SJCRH30 (cell line): ENCODE measurements around the gene NME7. TPM values are rescaled to one million over a fixed set of nuclear protein-coding genes. Genes with fewer than 3 reads are reported as not detected.
"Not testable (repeated sequence)": the region's sequence is repeated elsewhere in the genome, so short reads cannot be mapped to it uniquely, and the experiment has no call there.

Source experiments
- DNase-seq, 2 experiments: peaks; one replicate each; pipeline ENCODE4 v3.0.0-alpha.2; 2015 to 2020
- H3K27ac ChIP-seq: fragments of 250-450 bp; sonication (Bioruptor Pico); 2 replicates; pipeline ENCODE4 v1.5.1; 2020; ENCODE audit warnings: mild to moderate bottlenecking, moderate library complexity
- H3K27me3 ChIP-seq: fragments of 250-450 bp; sonication (Bioruptor Pico); 2 replicates; pipeline ENCODE4 v1.5.1; 2020; ENCODE audit warnings: mild to moderate bottlenecking, moderate library complexity
- H3K36me3 ChIP-seq: fragments of 250-450 bp; sonication (Bioruptor Pico); 2 replicates; pipeline ENCODE4 v1.5.1; 2020; ENCODE audit warnings: mild to moderate bottlenecking, moderate library complexity
- H3K4me1 ChIP-seq: fragments of 250-450 bp; sonication (Bioruptor Pico); 2 replicates; pipeline ENCODE4 v1.5.1; 2020; ENCODE audit warnings: mild to moderate bottlenecking, moderate library complexity
- H3K4me3 ChIP-seq: fragments of 250-450 bp; sonication (Bioruptor Pico); 2 replicates; pipeline ENCODE4 v1.5.1; 2020; ENCODE audit warnings: mild to moderate bottlenecking, moderate library complexity
- H3K9me3 ChIP-seq: fragments of 250-450 bp; sonication (Bioruptor Pico); replicated peaks from 2 replicates; pipeline ENCODE4 v1.5.1; 2020; ENCODE audit warnings: mild to moderate bottlenecking, moderate library complexity
- total RNA-seq: library from RNA; depleted of rRNA; stranded (reverse); fragments of >200 nt; shearing (Covaris generic); gene quantifications from 2 replicates; pipeline ENCODE4 v1.2.3, GENCODE V29; 2014

Gene NME7
- total RNA-seq, 1 experiment from 2014 or later = 20.7 TPM

DNA sequence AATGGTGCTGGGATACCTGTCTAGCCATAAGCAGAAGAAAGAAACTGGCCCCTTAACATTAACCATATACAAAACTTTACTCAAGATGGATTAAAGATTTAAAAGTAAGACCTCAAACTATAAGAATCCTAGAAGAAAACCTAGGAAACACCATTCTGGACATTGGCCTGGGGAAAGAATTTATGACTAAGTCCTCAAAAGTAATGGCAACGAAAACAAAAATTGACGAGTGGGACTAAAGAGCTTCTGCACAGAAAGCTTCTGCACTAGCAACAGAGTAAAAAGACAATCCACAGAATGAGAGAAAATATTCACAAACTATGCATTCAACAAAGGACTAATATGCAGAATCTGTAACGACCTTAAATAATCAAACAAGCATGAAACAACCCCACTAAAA lies 66.7 kb downstream of the NME7 start:
- Histone ChIP-seq H3K27me3 (no peaks in the 10 kb centered on the region), H3K27ac (no peak overlapping the region), H3K9me3 (peaks cover under 1% of the 10 kb centered on the region; the same call in 1 of the 2 replicates), H3K36me3 (no peaks in the 10 kb centered on the region), H3K4me1 (no peaks in the 10 kb centered on the region), H3K4me3 (no peak overlapping the region)
- no peak for DNase-seq

DNA sequence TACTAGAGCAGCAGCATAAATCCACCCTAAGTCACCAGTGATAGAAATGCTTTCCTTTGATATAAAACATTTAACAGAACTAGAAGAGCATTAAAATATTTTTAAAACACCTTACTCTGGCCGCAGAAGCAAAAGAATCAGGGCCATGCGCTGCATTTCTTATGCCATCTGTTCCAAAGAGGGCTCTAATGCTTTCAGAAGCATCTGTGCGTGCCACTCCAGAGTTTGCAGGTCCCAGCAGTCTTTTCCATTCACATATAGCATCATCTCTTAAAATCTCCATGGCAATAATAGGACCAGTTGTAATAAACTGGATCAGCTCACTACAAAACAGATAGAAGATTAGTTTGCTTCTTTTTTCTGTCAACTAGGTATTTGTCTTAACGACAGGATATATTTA lies 69.2 kb downstream of the NME7 start:
- no peak overlapping the region for H3K27ac ChIP-seq
- no peaks in the 10 kb centered on the region for H3K36me3 ChIP-seq
- DNase-seq = peak; percentile 13 to 41
- no peaks in the 10 kb centered on the region for H3K9me3 ChIP-seq
- H3K27me3 ChIP-seq = no peaks in the 10 kb centered on the region
- no peaks in the 10 kb centered on the region for H3K4me1 ChIP-seq
- H3K4me3 ChIP-seq = no peak overlapping the region

DNA sequence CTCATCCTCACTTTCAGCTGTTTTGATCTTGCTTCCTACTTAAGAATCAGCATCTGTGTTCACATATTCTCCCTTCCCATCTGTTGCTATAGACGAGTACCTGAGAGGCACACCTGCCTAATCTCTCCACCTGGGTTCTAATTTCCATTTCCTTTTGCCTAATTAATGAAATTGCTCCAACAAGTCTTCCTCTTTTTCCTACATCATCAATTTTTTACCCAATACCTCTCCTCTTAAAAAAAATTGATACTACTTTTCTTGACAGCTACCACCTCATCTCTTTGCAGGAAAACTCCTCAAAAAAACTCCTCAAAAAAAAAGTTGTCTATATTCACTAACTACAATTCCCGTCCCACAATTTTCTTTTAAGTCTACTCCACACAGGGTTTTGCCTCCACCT lies 71.8 kb downstream of the NME7 start:
- no peaks in the 10 kb centered on the region for H3K27me3 ChIP-seq
- H3K4me3 ChIP-seq = no peak overlapping the region
- no peak for DNase-seq
- no peaks in the 10 kb centered on the region for H3K4me1 ChIP-seq
- no peaks in the 10 kb centered on the region for H3K9me3 ChIP-seq
- no peaks in the 10 kb centered on the region for H3K36me3 ChIP-seq
- no peak overlapping the region for H3K27ac ChIP-seq

DNA sequence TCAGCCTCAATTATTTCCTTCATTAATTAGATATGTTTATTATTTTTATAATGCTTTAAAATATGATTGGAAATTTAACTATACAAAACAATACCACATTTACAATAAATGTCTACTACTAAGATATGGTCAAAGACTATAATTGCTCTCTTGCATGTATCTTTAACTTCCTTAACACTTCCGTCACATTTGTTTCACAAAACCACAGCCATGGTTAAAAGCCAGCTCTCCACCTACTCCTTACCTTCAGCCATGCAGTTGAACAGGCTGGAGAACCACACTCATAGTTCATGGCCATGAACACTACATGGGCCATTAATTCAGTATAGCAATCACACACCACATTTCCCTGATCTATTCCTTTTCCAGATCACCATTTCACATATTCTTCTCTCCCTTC lies 72.2 kb downstream of the NME7 start:
- no peak overlapping the region for H3K4me3 ChIP-seq
- H3K4me1 ChIP-seq = no peaks in the 10 kb centered on the region
- no peaks in the 10 kb centered on the region for H3K36me3 ChIP-seq
- no peak overlapping the region for H3K27ac ChIP-seq
- H3K27me3 ChIP-seq = no peaks in the 10 kb centered on the region
- DNase-seq = no peak
- no peaks in the 10 kb centered on the region for H3K9me3 ChIP-seq

DNA sequence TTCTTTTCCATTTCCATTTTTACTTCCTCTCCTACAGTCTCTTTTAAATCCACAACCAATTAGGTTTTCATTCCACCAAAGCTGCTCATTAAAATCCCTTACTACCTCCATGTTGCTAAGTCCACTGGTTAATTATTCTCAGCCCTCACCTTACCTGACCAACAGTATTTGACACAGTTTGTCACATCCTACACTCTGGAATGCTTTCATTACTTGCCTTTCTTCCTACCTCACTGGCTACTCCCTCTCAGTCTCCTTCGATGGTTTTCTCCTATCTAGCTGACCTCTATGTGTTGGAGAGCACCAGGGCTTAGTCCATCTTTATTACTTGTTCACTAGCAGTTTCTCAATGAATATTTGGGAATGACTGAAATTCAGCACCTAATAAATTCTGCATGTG lies 78.6 kb downstream of the NME7 start:
- DNase-seq = no peak
- H3K4me1 ChIP-seq = peaks cover 17% of the 10 kb centered on the region
- H3K4me3 ChIP-seq = no peak overlapping the region
- H3K36me3 ChIP-seq = no peaks in the 10 kb centered on the region
- H3K9me3 ChIP-seq = no peaks in the 10 kb centered on the region
- H3K27me3 ChIP-seq = no peaks in the 10 kb centered on the region
- no peak overlapping the region for H3K27ac ChIP-seq

DNA sequence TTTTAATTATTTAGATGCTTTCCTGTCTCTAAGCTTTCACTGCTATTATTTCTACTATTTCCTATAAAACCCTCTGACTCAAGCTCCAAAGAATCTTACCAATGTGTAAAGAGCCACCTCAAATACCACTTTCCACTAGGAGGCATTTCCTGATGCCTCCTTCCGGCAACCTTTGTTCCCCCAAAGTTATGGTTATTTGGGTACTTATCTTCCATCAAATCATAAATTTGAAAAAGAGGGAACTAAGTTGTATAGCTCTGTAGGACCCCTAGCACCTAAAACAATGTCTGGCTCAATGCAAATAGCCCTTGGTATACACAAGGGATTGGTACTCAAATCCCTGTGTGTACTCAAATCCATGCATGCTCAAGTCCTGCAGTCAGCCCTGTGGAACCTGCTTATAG lies 79.6 kb downstream of the NME7 start:
- no peaks in the 10 kb centered on the region for H3K36me3 ChIP-seq
- DNase-seq = peak; percentile 7 to 24
- peak overlapping the region; percentile 49 for H3K27ac ChIP-seq

DNA sequence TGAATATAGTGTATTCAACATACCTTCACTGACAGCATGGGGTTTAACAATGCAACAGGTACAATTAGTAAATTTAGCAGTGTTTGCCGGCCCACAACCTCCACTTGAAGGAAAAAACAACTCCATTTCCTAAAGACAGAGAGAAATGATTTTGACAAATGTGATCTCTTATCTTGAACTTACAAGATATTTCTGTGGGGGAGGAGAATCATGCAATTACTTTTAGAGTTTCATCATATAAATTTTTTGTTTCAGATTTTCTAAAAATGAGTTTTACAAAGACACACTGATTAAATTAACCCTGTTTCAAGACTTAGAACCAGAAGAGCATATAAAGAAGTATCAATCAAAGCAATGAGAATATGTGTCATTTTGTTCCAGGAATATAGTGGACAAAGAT lies 80.3 kb downstream of the NME7 start:
- DNase-seq = no peak

More for the DNA sequence above, 79.6 kb downstream of the NME7 start:
- peaks cover 17% of the 10 kb centered on the region for H3K4me1 ChIP-seq
- no peaks in the 10 kb centered on the region for H3K27me3 ChIP-seq
- no peaks in the 10 kb centered on the region for H3K9me3 ChIP-seq
- H3K4me3 ChIP-seq = no peak overlapping the region

DNA sequence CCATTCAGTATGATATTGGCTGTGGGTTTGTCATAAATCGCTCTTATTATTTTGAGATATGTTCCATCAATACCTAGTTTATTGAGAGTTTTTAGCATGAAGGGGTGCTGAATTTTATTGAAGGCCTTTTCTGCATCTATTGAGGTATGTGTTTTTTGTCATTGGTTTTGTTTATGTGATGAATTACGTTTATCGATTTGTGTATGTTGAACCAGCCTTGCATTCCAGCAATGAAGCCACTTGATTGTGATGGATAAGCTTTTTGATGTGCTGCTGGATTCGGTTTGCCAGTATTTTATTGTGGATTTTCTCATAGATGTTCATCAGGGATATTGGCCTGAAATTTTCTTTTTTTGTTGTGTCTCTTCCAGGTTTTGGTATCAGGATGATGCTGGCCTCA lies 86.0 kb downstream of the NME7 start:
- H3K4me1 ChIP-seq, H3K36me3 ChIP-seq, H3K9me3 ChIP-seq, H3K27me3 ChIP-seq, DNase-seq, H3K4me3 ChIP-seq, H3K27ac ChIP-seq: not testable (repeated sequence)

More for the DNA sequence above, 80.3 kb downstream of the NME7 start:
- H3K27ac ChIP-seq = peak overlapping the region; percentile 49
- H3K4me3 ChIP-seq = no peak overlapping the region
- H3K4me1 ChIP-seq = peaks cover 17% of the 10 kb centered on the region
- H3K36me3 ChIP-seq = no peaks in the 10 kb centered on the region
- H3K27me3 ChIP-seq = no peaks in the 10 kb centered on the region
- no peaks in the 10 kb centered on the region; the same call in 1 of the 2 replicates for H3K9me3 ChIP-seq

DNA sequence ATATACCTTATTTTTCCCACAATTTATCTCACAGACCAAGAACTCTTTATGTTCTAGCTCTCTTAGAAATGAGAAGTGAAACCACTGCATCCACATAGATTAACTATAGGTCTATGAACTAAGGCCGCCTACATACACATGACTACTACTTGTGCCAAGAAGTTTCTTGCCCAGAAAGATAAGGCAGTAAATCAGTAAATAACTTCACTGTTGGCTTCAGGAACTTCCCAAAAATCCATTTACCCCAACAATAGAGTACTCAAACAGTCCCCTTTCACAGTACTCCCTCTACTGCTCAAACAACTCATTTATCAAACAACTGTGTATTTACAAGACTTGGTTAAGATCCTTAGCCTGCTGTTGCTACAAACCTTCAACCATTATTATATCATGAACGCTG lies 96.5 kb downstream of the NME7 start:
- Histone ChIP-seq H3K27ac (no peak overlapping the region), H3K36me3 (no peaks in the 10 kb centered on the region)
- DNase-seq = no peak

DNA sequence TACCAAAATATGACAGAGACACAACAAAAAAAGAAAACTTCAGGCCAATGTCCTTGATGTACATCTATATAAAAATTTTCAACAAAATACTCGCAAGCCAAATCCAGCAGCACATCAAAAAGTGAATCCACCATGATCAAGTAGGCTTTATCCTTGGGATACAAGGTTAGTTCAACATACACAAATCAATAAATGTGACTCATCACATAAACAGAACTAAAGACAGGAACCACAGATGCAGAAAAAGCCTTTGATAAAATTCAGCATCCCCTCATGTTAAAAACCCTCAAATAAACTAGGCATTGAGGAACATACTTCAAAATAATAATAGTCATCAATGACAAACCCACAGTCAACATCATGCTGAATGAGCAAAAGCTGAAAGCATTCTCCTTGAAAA lies 101.5 kb downstream of the NME7 start:
- DNase-seq = no peak
- no peaks in the 10 kb centered on the region for H3K4me1 ChIP-seq
- H3K4me3 ChIP-seq = no peak overlapping the region
- 0 out of 2 replicates have a peak, but pooled peaks cover 2% of the 10 kb centered on the region for H3K9me3 ChIP-seq
- no peak overlapping the region for H3K27ac ChIP-seq
- H3K36me3 ChIP-seq = no peaks in the 10 kb centered on the region
- no peaks in the 10 kb centered on the region for H3K27me3 ChIP-seq

More for the DNA sequence above, 96.5 kb downstream of the NME7 start:
- Histone ChIP-seq H3K4me1 (no peaks in the 10 kb centered on the region), H3K27me3 (no peaks in the 10 kb centered on the region), H3K4me3 (no peak overlapping the region), H3K9me3 (no peaks in the 10 kb centered on the region)

DNA sequence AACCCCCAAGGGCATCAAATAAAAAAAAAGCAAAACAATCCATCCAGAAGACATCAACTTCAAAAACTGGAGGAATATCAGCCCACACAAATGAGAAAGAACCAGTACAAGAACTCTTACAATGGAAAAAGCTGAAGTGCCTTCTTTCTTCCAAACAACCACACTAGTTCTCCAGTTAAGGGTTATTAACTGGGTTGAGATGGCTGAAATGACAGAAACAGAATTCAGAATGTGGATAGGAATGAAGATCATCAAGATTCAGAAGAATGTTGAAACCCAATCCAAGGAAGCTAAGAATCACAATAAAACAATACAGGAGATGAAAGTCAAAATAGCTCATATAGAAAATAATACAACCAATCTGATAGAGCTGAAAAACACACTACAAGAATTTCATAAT lies 104.5 kb downstream of the NME7 start:
- Histone ChIP-seq H3K4me3 (no peak overlapping the region), H3K9me3 (0 out of 2 replicates have a peak, but pooled peaks cover 2% of the 10 kb centered on the region), H3K27ac (no peak overlapping the region), H3K36me3 (no peaks in the 10 kb centered on the region), H3K27me3 (no peaks in the 10 kb centered on the region), H3K4me1 (no peaks in the 10 kb centered on the region)
- DNase-seq = no peak

DNA sequence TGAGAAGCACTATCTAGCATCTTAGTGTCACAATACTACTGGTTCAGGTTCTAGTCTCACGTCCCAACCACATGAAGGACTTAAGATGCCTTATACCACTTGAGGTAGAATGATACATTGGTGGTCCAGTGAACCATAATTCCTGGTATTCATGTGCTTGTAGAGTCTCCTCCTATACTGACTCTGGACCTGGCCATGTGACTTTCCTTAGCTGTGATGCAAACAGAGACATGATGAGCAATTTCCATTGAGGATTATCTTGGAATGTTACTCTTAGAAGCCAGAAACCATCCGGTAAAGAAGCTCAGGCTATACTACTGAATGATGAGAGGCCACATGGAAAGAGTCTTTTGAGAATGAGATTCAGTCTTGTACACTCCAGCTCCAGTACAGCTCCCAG lies 105.7 kb downstream of the NME7 start:
- Histone ChIP-seq H3K4me3 (no peak overlapping the region), H3K27me3 (no peaks in the 10 kb centered on the region), H3K27ac (no peak overlapping the region), H3K9me3 (0 out of 2 replicates have a peak, but pooled peaks cover 2% of the 10 kb centered on the region), H3K4me1 (no peaks in the 10 kb centered on the region), H3K36me3 (no peaks in the 10 kb centered on the region)
- DNase-seq = no peak

DNA sequence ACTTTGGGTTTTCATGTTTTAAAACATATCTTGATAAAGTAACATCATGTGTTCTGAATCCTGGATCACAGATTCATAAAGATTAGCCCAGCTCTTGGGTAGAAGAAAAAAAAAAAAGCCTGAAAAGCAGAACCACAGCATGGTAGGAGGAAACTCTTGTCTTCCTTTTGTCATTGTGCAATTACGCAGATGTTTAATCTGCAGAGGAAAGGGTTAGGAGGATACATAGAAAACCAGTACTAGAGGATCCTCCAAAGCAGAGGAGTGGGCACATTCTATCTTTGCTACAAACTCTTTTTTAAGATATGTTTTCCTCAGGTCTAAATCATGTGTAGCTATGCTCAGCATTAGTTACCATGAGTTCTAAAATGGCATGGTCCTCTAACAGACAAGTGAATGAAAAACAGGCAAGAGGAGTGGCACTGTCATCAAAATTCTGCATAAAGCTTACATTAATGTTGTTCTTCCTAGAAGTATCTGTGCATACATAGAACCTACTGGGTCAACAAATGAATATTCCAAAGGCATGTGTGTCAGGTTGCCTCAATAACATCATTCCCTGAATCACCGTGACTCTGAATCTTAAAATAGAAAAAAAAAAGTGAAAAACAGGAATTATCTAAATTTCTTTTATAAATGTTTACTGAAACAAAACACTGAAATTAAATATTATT lies 107.0 kb downstream of the NME7 start:
- DNase-seq = no peak
- no peaks in the 10 kb centered on the region for H3K36me3 ChIP-seq
- H3K27ac ChIP-seq = no peak overlapping the region
- H3K4me3 ChIP-seq = no peak overlapping the region
- 0 out of 2 replicates have a peak, but pooled peaks cover 2% of the 10 kb centered on the region for H3K9me3 ChIP-seq
- H3K4me1 ChIP-seq = no peaks in the 10 kb centered on the region
- H3K27me3 ChIP-seq = no peaks in the 10 kb centered on the region

DNA sequence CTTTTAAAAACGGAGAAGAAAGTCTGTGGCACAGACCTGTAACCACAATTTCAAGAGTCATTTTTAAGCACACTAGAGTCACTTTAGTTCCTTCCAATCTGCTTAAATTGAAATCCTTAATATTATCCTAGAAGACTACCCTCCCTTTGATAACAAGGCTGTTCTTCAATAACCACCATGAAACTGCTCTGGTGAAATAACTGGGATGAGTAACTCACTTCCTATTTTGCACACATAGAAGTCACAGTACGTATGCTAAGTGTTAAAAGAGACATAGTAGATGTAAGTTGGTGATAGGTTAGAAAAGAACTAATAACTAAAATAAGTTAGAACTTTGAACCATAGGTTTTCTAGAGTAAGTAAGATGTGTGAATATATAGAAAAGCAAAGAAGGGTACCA lies 107.8 kb downstream of the NME7 start:
- no peak overlapping the region for H3K27ac ChIP-seq
- H3K9me3 ChIP-seq = 0 out of 2 replicates have a peak, but pooled peaks cover 2% of the 10 kb centered on the region
- no peaks in the 10 kb centered on the region for H3K36me3 ChIP-seq
- no peak for DNase-seq
- no peaks in the 10 kb centered on the region for H3K4me1 ChIP-seq
- H3K27me3 ChIP-seq = no peaks in the 10 kb centered on the region
- H3K4me3 ChIP-seq = no peak overlapping the region

DNA sequence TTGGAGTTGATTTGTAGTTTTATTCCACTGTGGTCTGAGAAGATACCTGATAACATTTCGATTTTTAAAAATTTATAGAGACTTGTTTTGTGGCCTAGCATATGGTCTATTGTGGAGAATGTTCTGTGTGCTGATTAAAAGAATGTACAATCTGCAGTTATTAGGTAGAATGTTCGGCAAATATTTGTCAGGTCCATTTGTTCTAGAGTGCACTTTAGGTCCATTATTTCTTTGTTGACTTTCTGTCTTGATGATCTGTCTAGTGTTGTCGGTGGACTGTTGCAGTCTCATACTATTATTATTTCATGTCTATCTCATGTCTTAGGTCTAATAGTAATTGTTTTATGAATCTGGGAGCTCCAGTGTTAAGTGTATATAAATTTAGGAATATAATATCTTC lies 116.8 kb downstream of the NME7 start:
- no peak for DNase-seq
- H3K27me3 ChIP-seq = no peaks in the 10 kb centered on the region

DNA sequence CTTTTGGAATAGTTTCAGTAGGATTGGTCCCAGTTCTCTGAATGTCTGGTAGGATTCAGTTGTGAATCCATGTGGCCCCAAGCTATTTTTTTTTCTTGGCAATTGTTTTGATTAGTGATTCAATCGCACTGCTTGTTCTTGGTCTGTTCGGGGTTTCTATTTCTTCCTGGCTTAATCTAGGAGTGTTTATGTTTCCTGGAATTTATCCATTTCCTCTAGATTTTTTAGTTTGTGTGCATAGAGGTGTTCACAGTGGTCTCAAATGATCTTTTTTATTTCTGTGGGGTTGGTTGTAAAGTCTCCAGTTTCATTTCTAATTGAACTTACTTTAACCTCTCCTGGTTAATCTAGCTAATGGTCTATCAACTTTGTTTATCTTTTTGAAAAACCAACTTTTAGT lies 117.6 kb downstream of the NME7 start:
- Histone ChIP-seq H3K9me3 (no peaks in the 10 kb centered on the region), H3K36me3 (no peaks in the 10 kb centered on the region), H3K27ac (peak overlapping the region; percentile 17; the same call in 1 of the 2 replicates), H3K4me1 (peaks cover 4% of the 10 kb centered on the region; the same call in 1 of the 2 replicates), H3K27me3 (no peaks in the 10 kb centered on the region), H3K4me3 (no peak overlapping the region)
- DNase-seq = peak; percentile 2 to 66

More for the DNA sequence above, 116.8 kb downstream of the NME7 start:
- no peaks in the 10 kb centered on the region for H3K36me3 ChIP-seq
- H3K4me1 ChIP-seq = peaks cover under 1% of the 10 kb centered on the region; the same call in 1 of the 2 replicates
- no peak overlapping the region for H3K4me3 ChIP-seq
- H3K27ac ChIP-seq = no peak overlapping the region
- H3K9me3 ChIP-seq = no peaks in the 10 kb centered on the region
